CD4-positive, alpha-beta T cell treated with Interleukin-12 subunit alpha and Interleukin-12 subunit beta, for 1 hour (primary cell): ENCODE data around the gene METTL22.

Experiments used
- DNase-seq: peaks from one replicate; pipeline ENCODE4 v3.0.0-alpha.2; 2020

METTL22 gene

GRCh38 chr16:8594149-8594666 is 27.3 kb upstream of the METTL22 start:
- DNase-seq = no peak

GRCh38 chr16:8595783-8596182 is 25.7 kb upstream of the METTL22 start:
- DNase-seq = no peak

- no peak for DNase-seq
Measured at GRCh38 chr16:8596581-8596980, 24.9 kb upstream of the METTL22 start.

GRCh38 chr16:8600144-8600775 is 21.2 kb upstream of the METTL22 start:
- no peak for DNase-seq

GRCh38 chr16:8605554-8605953 is 15.9 kb upstream of the METTL22 start:
- no peak for DNase-seq

- no peak for DNase-seq
Measured at GRCh38 chr16:8607214-8607613, 14.3 kb upstream of the METTL22 start.

- no peak for DNase-seq
Measured at GRCh38 chr16:8611122-8611521, 10.4 kb upstream of the METTL22 start.

GRCh38 chr16:8611886-8612600 is 9.5 kb upstream of the METTL22 start:
- no peak for DNase-seq

GRCh38 chr16:8614435-8615029 is 7.0 kb upstream of the METTL22 start:
- DNase-seq = no peak

- no peak for DNase-seq
Measured at GRCh38 chr16:8619671-8620370, 1.7 kb upstream of the METTL22 start.

GRCh38 chr16:8620535-8620934 is 963 bp upstream of the METTL22 start:
- DNase-seq = no peak

GRCh38 chr16:8621222-8621571 is 301 bp upstream of the METTL22 start:
- DNase-seq = no peak

- no peak for DNase-seq
Measured at GRCh38 chr16:8622315-8622656, 788 bp downstream of the METTL22 start.

- no peak for DNase-seq
Measured at GRCh38 chr16:8623634-8624033, 2.1 kb downstream of the METTL22 start.

GRCh38 chr16:8625491-8626087 is 4.1 kb downstream of the METTL22 start:
- no peak for DNase-seq

- no peak for DNase-seq
Measured at GRCh38 chr16:8626946-8627345, 5.4 kb downstream of the METTL22 start.

- DNase-seq = no peak
Measured at GRCh38 chr16:8627456-8627855, 6.0 kb downstream of the METTL22 start.

- DNase-seq = no peak
Measured at GRCh38 chr16:8628981-8629725, 7.7 kb downstream of the METTL22 start.

- no peak for DNase-seq
Measured at GRCh38 chr16:8630255-8630953, 8.9 kb downstream of the METTL22 start.

- no peak for DNase-seq
Measured at GRCh38 chr16:8631373-8631772, 9.9 kb downstream of the METTL22 start.

- DNase-seq = no peak
Measured at GRCh38 chr16:8631818-8632465, 10.4 kb downstream of the METTL22 start.
